HG02973 (cell line): ENCODE measurements around the gene TMEM51.
A peak's percentile ranks its signal among the peaks of the same experiment; 100 is the strongest.

ENCODE experiments used
- ATAC-seq: cut with Tn5 transposase; IDR thresholded peaks from one replicate; pipeline ENCODE4 v1.9.1; 2021; ENCODE audit warnings: moderate library complexity; ENCODE audit not compliant: unreplicated experiment

Gene TMEM51

DNA sequence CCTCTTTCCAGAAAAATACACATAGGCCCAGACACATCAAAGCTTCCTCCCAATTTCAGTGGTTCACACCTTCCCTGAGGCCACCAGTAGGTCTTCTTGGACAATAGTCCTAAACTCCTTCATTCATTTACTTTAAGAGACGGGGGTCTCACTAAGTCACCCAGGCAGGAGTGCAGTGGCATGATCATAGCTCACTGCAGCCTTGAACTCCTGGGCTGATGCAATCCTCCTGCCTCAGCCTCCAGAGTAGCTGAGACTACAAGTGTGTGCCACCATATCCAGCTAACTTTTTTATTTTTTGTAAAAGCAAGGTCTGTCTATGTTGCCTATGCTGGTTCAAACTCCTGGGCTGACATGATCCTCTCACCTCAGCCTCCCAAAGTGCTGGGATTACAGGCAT, 85.2 kb downstream of the TMEM51 start:
- ATAC-seq, result no peak

DNA sequence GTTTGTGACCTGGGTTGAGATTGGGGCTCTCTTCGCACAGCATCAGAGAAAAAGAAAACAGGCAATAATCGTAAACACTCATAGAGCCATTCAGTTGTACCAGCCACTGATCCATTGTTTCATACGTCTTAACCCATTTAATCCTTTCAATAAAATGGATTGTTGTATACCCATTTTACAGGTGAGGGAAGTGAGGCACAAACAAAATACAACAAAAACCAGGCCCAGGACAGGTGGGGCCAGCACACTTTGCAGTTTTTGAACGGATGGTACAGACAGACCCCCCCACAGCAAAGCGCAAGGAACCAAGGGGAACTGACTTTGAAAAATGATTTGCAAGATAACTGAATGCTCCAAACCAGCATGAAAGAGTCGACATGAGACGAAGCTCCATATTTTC, 89.2 kb downstream of the TMEM51 start:
- ATAC-seq, result no peak

DNA sequence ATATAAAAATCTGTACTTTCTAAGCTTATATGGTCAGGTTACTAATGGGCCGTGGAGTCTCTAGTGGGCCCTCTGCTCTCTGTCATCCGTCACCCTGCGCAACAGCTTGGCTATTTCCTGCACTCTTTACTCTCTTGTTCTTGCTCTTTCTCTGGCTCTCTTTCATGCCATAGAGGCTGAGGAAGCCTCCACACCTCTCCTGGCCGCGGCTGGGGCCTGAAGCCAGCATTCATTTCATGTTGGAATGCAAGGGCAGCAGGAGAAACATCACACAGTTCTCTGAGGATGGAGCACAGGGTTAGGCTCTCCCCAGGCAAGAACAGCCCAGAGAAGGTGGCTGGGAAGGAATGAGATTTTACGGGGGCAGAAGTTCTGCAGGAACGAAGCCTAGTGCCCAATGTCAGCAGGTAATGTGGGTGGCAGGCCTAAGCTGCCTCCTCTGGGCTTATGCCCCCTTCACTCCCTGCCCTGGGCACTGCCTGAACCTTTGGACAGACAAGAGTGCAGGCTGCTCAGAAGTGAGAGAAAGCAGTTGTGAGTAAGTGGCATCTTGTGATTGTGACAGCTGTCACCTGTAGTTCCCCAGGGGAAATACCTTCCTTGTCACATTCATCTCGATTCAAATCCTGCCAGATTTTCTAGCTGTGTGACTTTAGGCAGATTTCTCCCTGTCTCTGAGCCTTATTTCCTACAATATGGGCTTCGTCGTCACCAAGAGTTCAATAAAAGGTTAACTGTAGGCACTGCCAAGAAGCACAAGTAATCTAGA, 89.9 kb downstream of the TMEM51 start:
- ATAC-seq, result no peak

DNA sequence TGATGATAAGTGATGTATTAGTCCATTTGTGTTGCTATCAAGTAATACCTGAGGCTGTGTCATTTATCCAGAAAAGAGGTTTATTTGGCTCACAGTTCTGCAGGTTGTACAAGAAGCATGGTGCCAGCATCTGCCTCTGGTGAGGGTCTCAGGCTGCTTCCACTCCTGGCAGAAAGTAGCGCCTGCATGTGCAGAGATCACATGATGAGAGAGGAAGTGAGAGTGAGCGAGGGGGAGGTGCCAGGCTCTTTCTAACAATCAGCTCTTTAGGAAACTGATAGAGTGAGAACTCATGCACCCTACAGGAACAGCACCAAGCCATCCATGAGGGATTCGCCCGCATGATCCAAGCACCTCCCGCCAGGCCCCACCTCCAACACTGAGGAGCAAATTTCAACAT, 91.3 kb downstream of the TMEM51 start:
- ATAC-seq, result no peak

DNA sequence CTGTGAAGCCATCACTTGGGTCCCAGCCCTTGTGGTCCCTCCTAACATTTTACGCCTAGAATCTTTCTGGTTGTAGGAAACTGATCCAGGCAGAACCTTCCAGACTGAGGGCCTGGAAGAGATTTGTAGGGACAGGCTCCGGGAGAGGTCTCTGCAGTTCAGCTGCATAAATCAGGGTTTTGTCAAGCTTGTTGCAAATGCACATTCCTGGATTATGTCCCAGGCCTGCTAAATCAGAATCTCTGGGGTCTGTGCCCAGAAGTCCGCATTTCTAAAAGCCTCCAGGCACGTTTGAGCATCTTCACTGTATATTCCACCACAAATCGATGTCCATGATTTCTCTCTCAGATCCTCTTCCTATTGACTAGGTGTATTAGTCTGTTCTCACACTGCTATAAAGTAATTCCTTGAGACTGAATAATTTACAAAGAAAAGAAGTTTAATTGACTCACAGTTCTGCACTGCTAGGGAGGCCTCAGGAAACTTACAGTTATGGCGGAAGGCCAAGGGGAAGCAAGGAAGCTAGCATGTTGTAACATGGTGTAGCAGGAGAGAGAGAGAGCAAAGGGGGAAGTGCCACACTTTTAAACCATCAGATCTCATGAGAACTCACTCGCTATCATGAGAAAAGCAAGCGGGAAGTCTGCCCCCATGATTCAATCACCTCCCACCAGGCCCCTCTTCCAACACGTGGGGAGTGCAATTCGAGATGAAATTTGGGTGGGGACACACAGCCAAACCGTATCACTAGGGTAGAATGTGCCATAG, 92.2 kb downstream of the TMEM51 start:
- no peak for ATAC-seq

DNA sequence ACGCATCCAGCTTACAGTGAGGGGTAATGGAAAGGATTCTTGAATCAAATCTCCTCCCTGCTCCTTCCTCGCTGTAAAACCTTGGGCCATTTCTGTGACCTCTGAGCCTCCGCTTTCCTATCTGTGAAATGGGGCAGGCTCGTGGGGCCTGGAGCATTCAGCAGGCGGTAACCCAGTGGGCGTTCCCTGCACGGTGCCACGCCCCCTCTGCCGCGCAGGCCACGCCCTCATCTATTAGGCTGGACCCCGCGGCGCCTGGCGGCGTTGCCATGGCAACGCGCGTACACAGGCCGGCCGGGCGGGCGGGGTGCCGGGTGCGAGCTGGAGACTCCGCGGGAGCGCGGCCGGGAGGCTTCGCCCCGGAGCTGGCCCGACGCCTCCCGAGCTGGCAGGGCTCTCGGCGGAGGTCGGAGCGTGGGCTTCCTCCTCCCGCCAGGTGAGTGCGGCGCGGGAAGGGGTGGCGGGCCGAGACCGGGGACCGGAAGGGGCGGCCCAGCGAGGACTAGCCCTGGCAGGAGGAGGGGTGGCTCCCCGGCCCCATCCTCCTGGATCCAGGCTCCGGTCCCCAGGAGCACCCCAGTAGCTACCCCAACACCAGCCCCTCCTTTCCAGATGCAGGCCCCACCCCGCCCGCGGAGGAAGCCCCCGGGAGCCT, 93.5 kb downstream of the TMEM51 start, which contains the start of gene FHAD1:
FHAD1 (plus strand) TSS at position 264 of the 655 bp plus-strand sequence. CDS start 4,562 bp downstream, outside the sequence.
- ATAC-seq, result no peak

DNA sequence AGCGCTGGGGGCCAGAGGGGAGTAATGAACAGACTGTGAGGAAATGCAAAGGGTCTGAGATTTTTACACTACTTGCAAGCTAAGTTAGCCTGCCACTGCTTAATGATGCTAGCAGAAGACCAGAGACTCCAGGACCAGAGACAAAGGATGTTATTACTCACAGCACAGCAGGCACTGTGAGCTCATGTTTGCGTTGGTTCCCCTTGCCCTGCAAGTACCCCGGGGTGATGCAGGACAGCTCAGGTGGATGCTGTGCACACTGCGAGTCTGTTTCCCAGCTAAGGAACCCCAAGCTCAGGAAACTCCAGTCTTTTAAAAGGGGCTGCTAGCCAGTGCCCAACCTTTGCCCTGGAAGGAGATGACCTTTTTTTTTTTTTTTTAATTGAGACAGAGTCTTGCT, 94.7 kb downstream of the TMEM51 start:
- no peak for ATAC-seq

DNA sequence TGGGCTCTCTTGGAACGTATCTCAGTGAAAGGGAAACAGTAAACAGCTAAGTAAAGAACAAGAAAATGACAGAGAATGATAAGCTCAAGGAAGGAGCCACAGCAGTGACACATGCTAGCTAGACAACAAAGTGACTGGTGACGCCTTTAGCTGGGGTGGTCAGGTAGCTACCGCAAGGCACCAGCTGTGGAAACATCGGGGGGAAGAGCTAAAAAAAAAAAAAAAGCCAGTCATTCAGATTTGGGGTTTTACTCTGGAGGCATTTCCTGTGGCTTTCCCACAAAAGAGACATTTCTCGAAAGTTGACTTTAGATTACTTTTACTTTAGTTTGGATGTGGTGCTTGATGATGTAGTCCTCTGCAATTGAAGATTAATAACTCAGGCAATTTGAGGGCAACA, 95.5 kb downstream of the TMEM51 start:
- peak; percentile 47 for ATAC-seq

DNA sequence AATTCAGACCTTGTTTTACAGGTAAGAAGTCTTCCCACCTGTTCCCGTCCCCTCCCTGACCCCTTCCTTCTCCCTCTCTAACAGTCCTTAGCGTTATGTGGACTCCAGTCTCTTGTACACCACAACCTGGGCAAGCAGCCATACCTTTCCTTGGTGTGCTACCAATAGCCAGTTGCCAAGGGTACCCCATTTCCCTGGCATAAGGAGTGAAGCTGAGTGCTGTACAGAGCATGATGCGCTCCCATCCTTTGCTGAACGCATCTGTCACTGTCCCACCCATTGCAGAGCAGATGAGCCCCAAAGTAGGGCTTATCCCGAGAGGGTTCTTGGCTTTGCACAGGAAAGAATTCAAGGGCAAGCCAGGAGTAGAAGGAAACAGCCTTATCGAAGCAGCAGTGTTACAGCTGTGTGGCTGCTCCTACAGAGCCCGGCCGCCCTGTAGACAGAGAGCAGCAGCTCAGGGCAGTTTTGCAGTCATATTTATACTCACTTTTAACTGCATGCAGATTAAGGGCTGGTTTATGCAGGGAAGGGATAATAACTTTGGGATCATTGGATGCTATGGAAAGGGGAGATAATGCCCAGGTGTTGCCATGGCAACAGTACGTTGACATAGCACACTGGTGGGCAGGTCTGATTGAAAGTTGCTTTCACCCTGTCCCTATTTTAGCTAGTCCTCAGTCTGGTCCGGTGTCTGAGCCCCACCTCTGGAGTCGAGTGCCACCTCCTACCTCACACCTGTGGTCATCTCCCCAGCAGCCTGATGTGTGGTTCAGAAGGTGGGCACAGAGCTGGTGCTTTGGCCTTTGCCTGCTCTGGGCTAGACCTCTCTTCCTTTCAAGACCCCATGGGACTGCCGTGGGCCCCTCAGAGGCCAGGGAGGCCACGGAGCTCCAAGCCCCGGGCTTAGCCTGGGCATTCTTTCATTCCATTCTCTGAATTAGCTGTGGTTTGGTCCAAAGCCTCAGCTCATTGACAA, 98.6 kb downstream of the TMEM51 start:
- ATAC-seq, result no peak

DNA sequence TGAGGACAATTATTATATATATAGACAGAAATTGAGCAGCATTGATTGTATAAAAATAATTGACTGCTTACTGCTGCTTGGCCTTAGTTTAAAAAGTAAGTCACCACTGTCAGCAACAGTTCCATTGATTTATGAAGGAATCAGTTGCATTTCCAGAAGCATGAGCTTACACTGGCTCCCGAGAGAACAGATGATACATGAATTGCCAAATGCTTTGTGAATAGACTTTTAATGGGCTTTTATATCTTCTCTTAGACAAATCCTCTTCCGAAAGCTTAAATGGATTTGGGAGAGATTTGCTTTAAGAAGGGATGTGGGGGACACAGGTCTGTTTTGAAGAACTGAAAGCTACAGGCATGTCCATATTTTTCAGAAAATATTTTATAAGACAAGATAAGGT, 101.0 kb downstream of the TMEM51 start:
- no peak for ATAC-seq

DNA sequence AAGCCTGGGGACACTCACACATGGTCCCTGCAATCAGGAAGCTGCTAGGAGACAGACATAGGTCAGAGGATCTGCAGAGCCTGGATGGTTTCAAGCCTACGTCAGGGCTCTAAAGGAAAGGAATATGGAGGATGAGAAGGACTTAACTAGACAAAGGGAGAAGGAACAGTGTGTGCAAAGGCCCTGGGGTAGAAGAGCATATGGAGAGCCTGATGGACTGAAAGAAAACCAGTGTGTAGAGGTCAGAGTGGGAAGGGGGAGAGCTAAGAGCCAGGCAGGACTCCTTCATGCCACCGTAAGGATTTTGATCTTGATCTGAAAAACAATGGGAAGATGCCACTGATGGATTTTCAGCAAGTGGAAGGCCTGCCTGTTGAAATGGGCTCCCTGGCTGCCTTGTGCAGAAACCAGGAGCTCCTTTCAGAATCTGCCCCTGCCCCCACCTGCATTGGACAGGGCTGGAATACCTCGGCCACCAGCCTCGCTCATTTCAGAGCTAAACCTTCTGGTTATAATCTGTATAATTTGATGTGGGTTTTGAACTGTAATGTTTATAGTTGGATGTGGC, 102.1 kb downstream of the TMEM51 start:
- no peak for ATAC-seq

DNA sequence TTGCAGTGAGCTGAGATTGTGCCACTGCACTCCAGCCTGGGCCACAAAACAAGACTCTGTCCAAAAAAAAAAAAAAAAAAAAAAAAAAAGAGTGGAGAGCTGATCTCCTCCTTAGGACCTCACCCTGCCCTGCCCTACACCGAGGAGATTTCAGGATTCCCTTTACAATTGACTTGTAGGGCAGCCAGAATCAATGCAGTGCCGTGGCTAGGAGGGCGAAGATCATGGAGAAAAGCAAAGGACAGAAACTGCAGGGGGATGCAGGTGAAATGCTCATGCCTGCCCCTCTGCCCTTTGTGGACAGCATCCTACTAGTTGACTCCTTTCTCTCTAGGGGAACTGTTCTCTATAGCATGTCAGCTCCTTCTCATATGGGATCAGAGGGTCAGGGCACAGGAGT, 103.0 kb downstream of the TMEM51 start:
- no peak for ATAC-seq

DNA sequence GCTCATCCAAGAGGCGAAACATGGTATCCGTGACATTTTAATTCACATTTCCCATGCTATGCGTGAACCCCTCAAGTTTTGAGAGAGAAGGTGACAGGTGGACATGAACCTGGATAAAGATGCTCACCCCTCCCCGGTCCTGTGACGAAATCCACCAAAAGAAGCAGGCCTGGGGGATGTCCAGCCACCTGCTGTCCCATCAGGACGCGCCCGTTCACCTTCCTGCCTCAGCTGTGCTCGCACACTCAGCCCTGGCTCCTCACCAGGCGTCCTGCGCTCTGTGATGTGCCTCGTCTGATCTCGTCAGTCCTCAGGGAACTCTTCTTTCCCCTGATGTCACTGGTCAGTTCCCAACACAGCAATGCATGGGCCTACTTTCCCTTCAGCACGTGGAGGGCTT, 103.8 kb downstream of the TMEM51 start:
- no peak for ATAC-seq

DNA sequence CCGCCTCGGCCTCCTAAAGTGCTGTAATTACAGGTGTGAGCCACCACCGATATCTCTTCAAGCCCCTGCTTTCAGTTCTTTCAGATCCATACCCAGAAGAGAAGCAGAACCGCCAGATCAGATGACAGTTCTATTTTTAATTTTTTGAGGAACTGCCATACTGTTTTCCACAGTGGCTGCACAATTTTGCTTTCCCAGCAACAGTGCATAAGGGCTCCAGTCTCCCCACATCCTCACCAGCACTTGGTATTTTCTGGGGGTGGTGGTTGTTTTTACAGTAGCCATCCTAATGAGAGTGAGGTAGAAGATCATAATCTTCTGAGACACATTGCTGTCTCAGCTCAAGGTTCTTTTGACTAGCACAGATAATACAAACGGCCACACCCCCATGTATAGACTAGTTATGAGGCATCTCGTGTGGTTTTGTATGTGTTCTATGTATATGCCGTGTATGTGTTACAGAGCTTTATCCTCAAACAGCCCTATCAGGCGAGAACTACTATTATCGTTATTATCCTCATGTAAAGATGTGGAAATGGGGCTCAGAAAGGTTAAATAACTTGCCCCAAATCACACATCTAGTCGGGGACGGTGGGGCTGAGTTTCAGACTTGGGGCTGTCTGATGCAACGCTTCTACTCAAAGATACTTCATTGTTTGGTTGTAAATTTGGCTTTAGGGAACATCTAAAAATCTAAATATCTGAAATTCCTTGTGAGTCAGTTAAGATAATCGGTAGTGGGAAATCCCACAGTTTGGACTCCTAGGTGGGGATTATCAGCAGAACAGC, 105.5 kb downstream of the TMEM51 start:
- ATAC-seq, result no peak

DNA sequence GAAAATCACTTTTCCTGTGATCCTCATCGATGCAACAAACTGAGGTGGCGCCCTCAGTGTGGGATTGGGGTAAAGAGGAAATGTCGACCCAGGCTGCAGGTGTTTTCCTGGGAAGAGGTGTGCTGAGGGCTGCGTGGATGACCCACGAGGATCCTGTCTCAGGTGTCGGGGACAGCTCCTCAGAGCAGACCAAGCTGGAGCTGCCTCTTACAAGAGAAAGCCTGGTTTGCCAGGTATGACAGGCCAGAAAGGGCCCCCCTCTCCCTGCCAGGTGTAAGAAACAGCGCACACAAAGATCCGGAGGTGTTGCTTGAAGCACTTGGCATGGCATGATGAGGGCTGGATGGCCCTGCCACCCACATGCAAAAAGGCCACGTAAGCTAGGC, 106.1 kb downstream of the TMEM51 start:
- ATAC-seq, result no peak

DNA sequence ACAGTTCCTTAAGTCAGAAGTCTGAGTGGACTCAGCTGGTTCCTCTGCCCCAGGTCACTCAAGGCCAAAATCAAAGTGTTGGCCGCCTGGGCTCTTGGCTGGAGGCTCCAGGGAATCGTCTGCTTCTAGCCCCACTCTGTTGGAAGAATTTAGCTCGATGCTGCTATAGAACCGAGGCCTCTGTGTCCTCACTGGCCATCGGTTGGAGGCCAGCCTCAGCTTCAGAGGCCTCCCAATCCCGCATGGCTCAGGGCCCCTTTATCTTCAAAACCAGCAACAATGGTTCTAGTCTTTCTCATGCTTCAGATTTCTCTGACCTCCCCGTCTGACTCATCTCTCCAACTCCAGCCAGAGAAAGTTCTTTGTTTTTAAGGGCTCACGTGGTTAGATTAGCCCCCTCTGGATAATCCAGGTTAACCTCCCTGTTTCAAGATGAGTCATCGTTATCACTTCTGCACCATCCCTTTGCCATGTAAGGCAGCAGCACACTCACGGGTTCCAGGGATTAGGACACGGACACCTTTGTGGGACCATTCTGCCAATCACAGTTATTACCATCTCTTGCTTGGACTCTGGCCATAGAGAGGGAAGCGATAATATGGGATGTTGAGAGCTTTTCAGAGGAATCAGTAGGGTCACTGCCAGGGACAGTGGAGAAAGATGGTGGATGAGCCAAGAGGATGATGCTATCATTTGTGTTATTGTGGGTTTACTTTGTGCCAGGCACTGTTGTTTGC, 107.0 kb downstream of the TMEM51 start:
- no peak for ATAC-seq

DNA sequence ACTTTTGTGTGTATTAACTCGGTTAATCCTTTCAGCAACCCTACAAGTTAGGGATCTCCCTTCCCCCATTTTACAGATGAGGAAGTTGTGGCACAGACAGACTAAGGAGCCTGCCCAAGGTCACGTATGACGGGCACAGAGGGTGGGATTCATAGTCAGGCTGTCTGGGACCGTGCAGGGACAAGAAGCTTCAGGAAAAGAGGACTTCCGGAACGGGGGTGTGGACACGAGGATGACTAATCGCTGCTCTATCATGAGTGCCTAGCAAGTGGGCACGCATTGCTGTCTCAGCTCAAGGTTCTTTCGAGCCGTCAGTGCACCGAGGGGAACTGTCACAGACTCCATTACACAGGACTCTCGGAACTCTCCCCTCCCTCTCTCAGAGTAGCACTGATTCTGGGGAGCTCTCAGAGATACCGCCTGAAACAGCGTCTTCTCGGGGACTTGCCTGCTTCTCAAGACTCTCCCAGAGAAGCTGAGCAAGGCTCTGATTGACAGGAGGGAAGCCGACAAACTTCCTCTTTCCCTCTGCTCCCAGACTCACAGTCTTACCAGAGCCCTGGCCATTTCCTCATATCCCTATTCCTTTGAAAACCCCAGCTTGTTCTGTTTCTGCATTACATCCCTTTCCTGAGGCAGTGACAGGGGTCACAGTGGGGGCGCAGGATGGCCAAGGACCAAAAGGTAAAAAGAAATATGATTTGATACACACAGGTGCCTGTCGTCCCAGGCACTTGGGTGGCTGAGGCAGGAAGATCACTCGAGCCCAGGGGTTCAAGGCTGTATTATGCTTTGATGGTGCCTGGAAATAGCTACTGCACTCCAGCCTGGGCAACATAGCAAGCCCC, 107.8 kb downstream of the TMEM51 start:
- ATAC-seq, result no peak

DNA sequence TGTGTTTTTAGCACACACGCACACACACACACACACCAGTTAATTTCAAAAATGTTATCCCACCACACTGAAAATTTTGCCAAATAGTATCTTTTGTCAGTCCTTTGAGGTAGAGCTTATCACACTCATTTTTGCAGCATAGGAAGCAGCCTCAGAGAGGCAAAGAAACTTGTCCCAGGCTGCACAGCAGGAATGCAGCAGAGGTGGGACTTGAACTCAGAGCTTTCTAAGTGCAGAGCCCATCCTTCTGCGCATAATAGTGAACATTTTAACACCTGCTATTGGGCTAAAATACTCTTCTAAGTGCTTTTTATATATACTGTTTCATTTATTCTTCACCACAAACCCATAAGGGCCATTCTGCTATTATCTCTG, 108.4 kb downstream of the TMEM51 start:
- no peak for ATAC-seq
